ENCODE data around the gene SLC66A3.

GRCh38 chr2:11152591-11152990, 2.7 kb upstream of the SLC66A3 start:
- no peak for TF ChIP-seq CTCF (IDR thresholded peaks at IDR 0.05)
- no peak for TF ChIP-seq EP300 (IDR thresholded peaks at IDR 0.05)

Measured in esophagus muscularis mucosa (tissue), 3 donors.